ENCODE measurements around the gene SLC35E2B. TPM values are rescaled to one million over a fixed set of nuclear protein-coding genes. Genes with fewer than 3 reads are reported as not detected.

SLC35E2B gene
- polyA plus RNA-seq, 3 donors = 12.2 to 29.2 (median 17.7) TPM

DNA sequence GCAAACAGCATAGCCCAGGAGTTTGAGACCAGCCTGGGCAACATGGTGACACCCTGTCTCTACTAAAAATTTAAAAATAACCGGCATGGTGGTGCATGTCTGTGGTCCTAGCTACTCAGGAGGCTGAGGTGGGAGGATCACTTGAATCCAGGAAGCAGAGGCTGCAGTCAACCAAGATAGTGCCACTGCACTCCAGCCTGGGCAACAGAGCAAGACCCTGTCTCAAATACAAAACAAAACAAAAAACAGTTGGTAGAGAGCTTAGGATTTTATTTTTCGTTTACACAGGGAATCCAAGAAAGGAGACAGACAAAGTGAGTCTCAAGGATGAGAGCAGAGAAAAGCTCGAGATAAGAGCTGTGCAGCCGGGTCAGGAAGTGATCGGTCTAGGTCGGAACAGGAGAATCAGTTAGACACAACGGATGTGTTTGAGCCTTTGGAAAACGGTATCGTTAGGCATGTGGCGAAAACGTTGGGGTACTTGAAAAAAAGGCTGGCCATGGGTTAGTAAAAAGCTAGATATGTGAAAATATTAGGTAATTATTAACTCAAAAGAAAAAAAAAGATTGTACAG, 79.0 kb downstream of the SLC35E2B start:
- Histone ChIP-seq H3K4me2 (replicated peaks; ENCODE audit: extremely low read depth, low read length, poor library complexity, severe bottlenecking) (peak overlapping the region; percentile 91), H3K36me3 (replicated peaks in 1 of 2; ENCODE audit: control insufficient read depth in 1 of 2, insufficient read depth in 2 of 2, low read length in 2 of 2) (peaks cover 0 to 4% of the 10 kb centered on the region in 2 donors), H2AFZ (ENCODE audit: insufficient read depth, low read depth, low read length, poor library complexity, severe bottlenecking) (no peak overlapping the region), H3K27me3 (ENCODE audit: control insufficient read depth in 2 of 2, insufficient read depth in 2 of 2, low read length in 2 of 2) (no peaks in the 10 kb centered on the region), H3K9ac (ENCODE audit: insufficient read depth, low read length, poor library complexity, severe bottlenecking) (peak overlapping the region; percentile 100), H3K79me2 (ENCODE audit: insufficient read depth, low read length) (peaks cover 22% of the 10 kb centered on the region), H3K4me3 (replicated peaks in 1 of 3; ENCODE audit: low read depth in 2 of 3, low read length in 3 of 3) (peak overlapping the region in 2 of 3 experiments; percentile 87 to 92), H3K4me1 (ENCODE audit: control insufficient read depth in 1 of 2, insufficient read depth in 2 of 2, low read length in 2 of 2) (peaks cover 26 to 33% of the 10 kb centered on the region in 2 donors), H3K27ac (ENCODE audit: low read depth in 1 of 2, low read length in 2 of 2) (peak overlapping the region; percentile 98), H3K9me3 (replicated peaks in 1 of 2; ENCODE audit: control insufficient read depth in 1 of 2, insufficient read depth in 1 of 2, low read length in 2 of 2) (no peaks in the 10 kb centered on the region), H4K20me1 (ENCODE audit: insufficient read depth, low read length) (peaks cover 12% of the 10 kb centered on the region)
- intact Hi-C loops (cut with micrococcal nuclease) = loop anchor here (2.0 kb wide), 1 partner anchor 39 kb away; the partner anchor contains the start of gene SSU72 (in 2 of the 2)
- H3K4me1 Mint-ChIP-seq = peaks cover 31% of the 10 kb centered on the region
- no peak for DNase-seq
- H3K27ac Mint-ChIP-seq = peak overlapping the region; percentile 59 to 98 (median 97)
- WGBS (ENCODE audit: insufficient coverage) = 85% methylated on average over 6 of the region's 11 CpGs
- H3K4me3 Mint-ChIP-seq = peak overlapping the region; percentile 90 to 94
- peaks cover 0 to 5% (median 0%) of the 10 kb centered on the region in 3 donors for H3K27me3 Mint-ChIP-seq (ENCODE audit: low read depth in 3 of 3)
- no peak for TF ChIP-seq CTCF (IDR thresholded peaks at IDR 0.05)
- H3K36me3 Mint-ChIP-seq = peaks cover 10% of the 10 kb centered on the region in 2 donors
- H3K9me3 Mint-ChIP-seq = no peaks in the 10 kb centered on the region

GRCh38 chr1:1612104-1612400, 80.5 kb downstream of the SLC35E2B start:
- no peak overlapping the region for H3K4me3 Mint-ChIP-seq
- H2AFZ ChIP-seq (ENCODE audit: insufficient read depth, low read depth, low read length, poor library complexity, severe bottlenecking) = no peak overlapping the region
- H3K4me2 ChIP-seq (replicated peaks; ENCODE audit: extremely low read depth, low read length, poor library complexity, severe bottlenecking) = no peak overlapping the region
- WGBS (ENCODE audit: insufficient coverage) = no CpG with 5 or more reads among the region's 3 CpGs
- no peak overlapping the region for H3K4me3 ChIP-seq (replicated peaks in 1 of 3; ENCODE audit: low read depth in 2 of 3, low read length in 3 of 3)
- peaks cover 0 to 5% (median 1%) of the 10 kb centered on the region in 3 donors for H3K27me3 Mint-ChIP-seq (ENCODE audit: low read depth in 3 of 3)
- H3K4me1 ChIP-seq (ENCODE audit: control insufficient read depth in 1 of 2, insufficient read depth in 2 of 2, low read length in 2 of 2) = peaks cover 33 to 38% of the 10 kb centered on the region in 2 donors
- no peak for TF ChIP-seq CTCF (IDR thresholded peaks at IDR 0.05)
- peak overlapping the region in 1 of 7 donors; percentile 10 for H3K27ac Mint-ChIP-seq
- H3K4me1 Mint-ChIP-seq = peaks cover 35% of the 10 kb centered on the region
- no peak overlapping the region for H3K9ac ChIP-seq (ENCODE audit: insufficient read depth, low read length, poor library complexity, severe bottlenecking)
- peaks cover 8% of the 10 kb centered on the region for H4K20me1 ChIP-seq (ENCODE audit: insufficient read depth, low read length)
- no peaks in the 10 kb centered on the region for H3K27me3 ChIP-seq (ENCODE audit: control insufficient read depth in 2 of 2, insufficient read depth in 2 of 2, low read length in 2 of 2)
- no peaks in the 10 kb centered on the region for H3K36me3 ChIP-seq (replicated peaks in 1 of 2; ENCODE audit: control insufficient read depth in 1 of 2, insufficient read depth in 2 of 2, low read length in 2 of 2)
- H3K27ac ChIP-seq (ENCODE audit: low read depth in 1 of 2, low read length in 2 of 2) = no peak overlapping the region
- H3K9me3 ChIP-seq (replicated peaks in 1 of 2; ENCODE audit: control insufficient read depth in 1 of 2, insufficient read depth in 1 of 2, low read length in 2 of 2) = no peaks in the 10 kb centered on the region
- intact Hi-C loops (cut with micrococcal nuclease) = no loop called here
- no peak for DNase-seq
- H3K36me3 Mint-ChIP-seq = peaks cover 2 to 3% of the 10 kb centered on the region in 2 donors
- no peaks in the 10 kb centered on the region for H3K9me3 Mint-ChIP-seq
- H3K79me2 ChIP-seq (ENCODE audit: insufficient read depth, low read length) = peaks cover 19% of the 10 kb centered on the region

All from CD14-positive monocyte (primary cell).